Measurements from ENCODE around the gene DNAH10. TPM values are rescaled to one million over a fixed set of nuclear protein-coding genes. Genes with fewer than 3 reads are reported as not detected.

Gene DNAH10
- total and polyA plus RNA-seq, 2 of the 13 experiments (the other 11 are each of a cell fraction or from before 2014, with no cell fraction given) = 0.01 to 0.02 TPM

DNA sequence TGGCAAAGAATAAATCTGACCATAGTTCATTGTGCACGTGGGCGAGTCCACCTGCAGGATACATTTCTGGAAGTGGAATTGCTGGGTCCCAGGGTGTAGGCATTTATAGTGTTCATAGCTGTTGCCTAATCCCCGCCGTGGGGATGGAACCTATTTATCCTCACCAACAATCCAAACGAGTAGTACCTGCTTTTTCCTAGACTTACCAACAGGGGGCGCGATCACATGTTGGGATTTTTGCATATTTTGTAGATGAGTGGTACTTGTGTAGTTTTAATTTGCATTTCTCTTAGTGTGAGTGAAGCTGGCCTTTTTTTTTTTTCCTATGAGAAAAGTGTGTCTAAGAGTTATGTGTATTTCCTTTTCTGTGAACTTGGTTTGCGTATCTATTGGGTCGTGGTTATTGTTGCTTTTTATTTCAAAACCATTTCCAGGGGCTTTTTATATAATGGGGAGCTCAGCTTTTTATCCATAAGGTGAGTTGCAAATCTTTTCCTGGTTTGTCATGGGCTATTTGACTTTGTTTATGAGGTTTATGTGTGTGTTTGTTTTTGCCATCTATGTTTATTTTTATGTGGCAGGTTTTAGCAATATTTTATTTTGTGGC, 143.3 kb downstream of the DNAH10 start:
- ATAC-seq (no peak; the same call in 2 of the 3 replicates), DNase-seq (ENCODE audit: low spot score) (peak; percentile 59), FAIRE-seq (peak; percentile 82)
- H2AFZ ChIP-seq (ENCODE audit: low read length) = no peak overlapping the region
- in situ Hi-C loops (cut with HindIII; ENCODE audit: extremely low pct_ligation_motif_present, low pct_unique_long_range_greater_than_20kb) (no loop called here), intact Hi-C loops (cut with micrococcal nuclease; ENCODE audit: unreplicated experiment) (loop anchor here (1.0 kb wide), 1 partner anchor 79 kb away; no protein-coding TSS in a partner anchor)
- H4K20me1 ChIP-seq (ENCODE audit: insufficient read depth, low read length) = no peaks in the 10 kb centered on the region
- no peak overlapping the region for H3K27ac ChIP-seq (ENCODE audit: extremely low read length, insufficient read depth, low read length)
- 18% methylated on average over 9 of the region's 9 CpGs for WGBS (ENCODE audit: low lambda C conversion rate)
- no peak overlapping the region for H3K9ac ChIP-seq (ENCODE audit: insufficient read depth, low read depth, low read length)
- ChIA-PET CTCF (ENCODE audit: low intra/inter-chr PET ratio, low total read pairs) (interaction anchor here (2.4 kb wide), 1 partner anchor 78 kb away, joined by 21 read pairs; no protein-coding TSS in a partner anchor), POLR2A (interaction anchor here (1.3 kb wide), 1 partner anchor 66 kb away, joined by 3 read pairs; no protein-coding TSS in a partner anchor)
- BruUV-seq (replicated peaks) = no TSS peak
- no peaks in the 10 kb centered on the region for H3K36me3 ChIP-seq (replicated peaks in 1 of 2; ENCODE audit: control insufficient read depth in 1 of 2, insufficient read depth in 2 of 2, low read length in 2 of 2)
- no peaks in the 10 kb centered on the region for H3K79me2 ChIP-seq (ENCODE audit: insufficient read depth, low read length)
- no peak overlapping the region for H3K4me2 ChIP-seq (ENCODE audit: low read depth, low read length)
- no peaks in the 10 kb centered on the region for H3K9me3 ChIP-seq (ENCODE audit: low read length)
- H3K4me1 ChIP-seq (ENCODE audit: insufficient read depth, low read length) = peaks cover 20% of the 10 kb centered on the region
- H3K4me3 ChIP-seq (replicated peaks in 1 of 3; ENCODE audit: insufficient read depth in 1 of 3, low read depth in 2 of 3, low read length in 3 of 3) = no peak overlapping the region
- peaks cover 2 to 26% of the 10 kb centered on the region in 2 experiments; a peak in 4 of 5 replicates for H3K27me3 ChIP-seq (ENCODE audit: control insufficient read depth in 1 of 2, insufficient read depth in 2 of 2, low read length in 2 of 2)
- TF ChIP-seq ARNT (IDR thresholded peaks at IDR 0.05) (no peak), ZNF160 (CRISPR knock-in tag; IDR thresholded peaks at IDR 0.05) (no peak), ZNF256 (CRISPR knock-in tag; conservative IDR thresholded peaks at IDR 0.05) (peak; percentile 93), MTF2 (CRISPR knock-in tag; IDR thresholded peaks at IDR 0.05; ENCODE audit: borderline replicate concordance) (no peak), RAD21 (CRISPR knock-in tag; IDR thresholded peaks at IDR 0.05) (no peak), NBN (conservative IDR thresholded peaks at IDR 0.05) (no peak), KAT7 (CRISPR knock-in tag; IDR thresholded peaks at IDR 0.05; ENCODE audit: borderline replicate concordance) (no peak), ARID2 (CRISPR knock-in tag; IDR thresholded peaks at IDR 0.05; ENCODE audit: borderline replicate concordance) (no peak), NR2F2 (IDR thresholded peaks at IDR 0.05; ENCODE audit: borderline replicate concordance, low read depth) (no peak), SIN3A (IDR thresholded peaks at IDR 0.05; ENCODE audit: borderline replicate concordance, low read depth, low read length) (no peak), SMARCE1 (IDR thresholded peaks at IDR 0.05; ENCODE audit: borderline replicate concordance) (no peak), SALL2 (CRISPR knock-in tag; IDR thresholded peaks at IDR 0.05) (no peak), CEBPB (IDR thresholded peaks at IDR 0.05; ENCODE audit: borderline replicate concordance, low read depth, low read length) (peak; percentile 69; the same call in 1 of the 2 replicates), KMT2B (CRISPR knock-in tag; IDR thresholded peaks at IDR 0.05) (no peak), TBX2 (CRISPR knock-in tag; IDR thresholded peaks at IDR 0.05; ENCODE audit: borderline replicate concordance) (no peak)
- TF ChIP-seq, protein P1, sequence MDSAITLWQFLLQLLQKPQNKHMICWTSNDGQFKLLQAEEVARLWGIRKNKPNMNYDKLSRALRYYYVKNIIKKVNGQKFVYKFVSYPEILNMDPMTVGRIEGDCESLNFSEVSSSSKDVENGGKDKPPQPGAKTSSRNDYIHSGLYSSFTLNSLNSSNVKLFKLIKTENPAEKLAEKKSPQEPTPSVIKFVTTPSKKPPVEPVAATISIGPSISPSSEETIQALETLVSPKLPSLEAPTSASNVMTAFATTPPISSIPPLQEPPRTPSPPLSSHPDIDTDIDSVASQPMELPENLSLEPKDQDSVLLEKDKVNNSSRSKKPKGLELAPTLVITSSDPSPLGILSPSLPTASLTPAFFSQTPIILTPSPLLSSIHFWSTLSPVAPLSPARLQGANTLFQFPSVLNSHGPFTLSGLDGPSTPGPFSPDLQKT (CRISPR knock-in tag; IDR thresholded peaks at IDR 0.05; ENCODE audit: borderline replicate concordance) = no peak
- TF ChIP-seq, protein P2, sequence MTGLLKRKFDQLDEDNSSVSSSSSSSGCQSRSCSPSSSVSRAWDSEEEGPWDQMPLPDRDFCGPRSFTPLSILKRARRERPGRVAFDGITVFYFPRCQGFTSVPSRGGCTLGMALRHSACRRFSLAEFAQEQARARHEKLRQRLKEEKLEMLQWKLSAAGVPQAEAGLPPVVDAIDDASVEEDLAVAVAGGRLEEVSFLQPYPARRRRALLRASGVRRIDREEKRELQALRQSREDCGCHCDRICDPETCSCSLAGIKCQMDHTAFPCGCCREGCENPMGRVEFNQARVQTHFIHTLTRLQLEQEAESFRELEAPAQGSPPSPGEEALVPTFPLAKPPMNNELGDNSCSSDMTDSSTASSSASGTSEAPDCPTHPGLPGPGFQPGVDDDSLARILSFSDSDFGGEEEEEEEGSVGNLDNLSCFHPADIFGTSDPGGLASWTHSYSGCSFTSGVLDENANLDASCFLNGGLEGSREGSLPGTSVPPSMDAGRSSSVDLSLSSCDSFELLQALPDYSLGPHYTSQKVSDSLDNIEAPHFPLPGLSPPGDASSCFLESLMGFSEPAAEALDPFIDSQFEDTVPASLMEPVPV (CRISPR knock-in tag; IDR thresholded peaks at IDR 0.05) = no peak
- TF ChIP-seq, protein P3, sequence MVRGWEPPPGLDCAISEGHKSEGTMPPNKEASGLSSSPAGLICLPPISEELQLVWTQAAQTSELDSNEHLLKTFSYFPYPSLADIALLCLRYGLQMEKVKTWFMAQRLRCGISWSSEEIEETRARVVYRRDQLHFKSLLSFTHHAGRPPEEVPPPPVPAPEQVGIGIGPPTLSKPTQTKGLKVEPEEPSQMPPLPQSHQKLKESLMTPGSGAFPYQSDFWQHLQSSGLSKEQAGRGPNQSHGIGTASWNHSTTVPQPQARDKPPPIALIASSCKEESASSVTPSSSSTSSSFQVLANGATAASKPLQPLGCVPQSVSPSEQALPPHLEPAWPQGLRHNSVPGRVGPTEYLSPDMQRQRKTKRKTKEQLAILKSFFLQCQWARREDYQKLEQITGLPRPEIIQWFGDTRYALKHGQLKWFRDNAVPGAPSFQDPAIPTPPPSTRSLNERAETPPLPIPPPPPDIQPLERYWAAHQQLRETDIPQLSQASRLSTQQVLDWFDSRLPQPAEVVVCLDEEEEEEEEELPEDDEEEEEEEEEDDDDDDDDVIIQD (CRISPR knock-in tag; IDR thresholded peaks at IDR 0.05; ENCODE audit: low read depth) = no peak
- TF ChIP-seq, protein P4, sequence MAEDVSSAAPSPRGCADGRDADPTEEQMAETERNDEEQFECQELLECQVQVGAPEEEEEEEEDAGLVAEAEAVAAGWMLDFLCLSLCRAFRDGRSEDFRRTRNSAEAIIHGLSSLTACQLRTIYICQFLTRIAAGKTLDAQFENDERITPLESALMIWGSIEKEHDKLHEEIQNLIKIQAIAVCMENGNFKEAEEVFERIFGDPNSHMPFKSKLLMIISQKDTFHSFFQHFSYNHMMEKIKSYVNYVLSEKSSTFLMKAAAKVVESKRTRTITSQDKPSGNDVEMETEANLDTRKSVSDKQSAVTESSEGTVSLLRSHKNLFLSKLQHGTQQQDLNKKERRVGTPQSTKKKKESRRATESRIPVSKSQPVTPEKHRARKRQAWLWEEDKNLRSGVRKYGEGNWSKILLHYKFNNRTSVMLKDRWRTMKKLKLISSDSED (CRISPR knock-in tag; IDR thresholded peaks at IDR 0.05) = no peak
- TF ChIP-seq, protein P5, sequence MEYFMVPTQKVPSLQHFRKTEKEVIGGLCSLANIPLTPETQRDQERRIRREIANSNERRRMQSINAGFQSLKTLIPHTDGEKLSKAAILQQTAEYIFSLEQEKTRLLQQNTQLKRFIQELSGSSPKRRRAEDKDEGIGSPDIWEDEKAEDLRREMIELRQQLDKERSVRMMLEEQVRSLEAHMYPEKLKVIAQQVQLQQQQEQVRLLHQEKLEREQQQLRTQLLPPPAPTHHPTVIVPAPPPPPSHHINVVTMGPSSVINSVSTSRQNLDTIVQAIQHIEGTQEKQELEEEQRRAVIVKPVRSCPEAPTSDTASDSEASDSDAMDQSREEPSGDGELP (IDR thresholded peaks at IDR 0.05; ENCODE audit: borderline replicate concordance, low read depth) = no peak
